GM21367 (cell line): ENCODE data around the gene HOMEZ.
"Not testable (repeated sequence)": the region's sequence is repeated elsewhere in the genome, so short reads cannot be mapped to it uniquely, and the experiment has no call there.

Source experiments
- ATAC-seq: cut with Tn5 transposase; IDR thresholded peaks from one replicate; pipeline ENCODE4 v1.9.1; 2021; ENCODE audit not compliant: unreplicated experiment

HOMEZ gene

DNA sequence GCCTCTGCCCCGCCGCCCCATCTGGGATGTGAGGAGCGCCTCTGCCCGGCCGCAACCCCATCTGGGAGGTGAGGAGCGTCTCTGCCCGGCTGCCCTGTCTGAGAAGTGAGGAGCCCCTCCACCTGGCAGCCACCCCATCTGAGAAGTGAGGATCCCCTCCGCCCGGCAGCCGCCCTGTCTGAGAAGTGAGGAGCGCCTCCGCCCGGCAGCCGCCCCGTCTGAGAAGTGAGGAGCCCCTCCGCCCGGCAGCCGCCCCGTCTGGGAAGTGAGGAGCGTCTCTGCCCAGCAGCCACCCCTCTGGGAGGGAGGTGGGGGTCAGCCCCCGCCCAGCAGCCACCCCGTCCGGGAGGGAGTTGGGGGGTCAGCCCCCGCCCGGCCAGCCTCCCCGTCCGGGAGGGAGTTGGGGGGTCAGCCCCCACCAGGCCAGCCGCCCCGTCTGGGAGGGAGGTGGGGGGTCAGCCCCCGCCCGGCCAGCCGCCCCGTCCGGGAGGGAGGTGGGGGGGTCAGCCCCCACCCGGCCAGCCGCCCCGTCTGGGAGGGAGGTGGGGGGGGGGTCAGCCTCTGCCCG lies 53.6 kb downstream of the HOMEZ start:
- ATAC-seq, result not testable (repeated sequence)

GRCh38 chr14:23228812-23229211 lies 57.1 kb downstream of the HOMEZ start:
- ATAC-seq, result no peak

DNA sequence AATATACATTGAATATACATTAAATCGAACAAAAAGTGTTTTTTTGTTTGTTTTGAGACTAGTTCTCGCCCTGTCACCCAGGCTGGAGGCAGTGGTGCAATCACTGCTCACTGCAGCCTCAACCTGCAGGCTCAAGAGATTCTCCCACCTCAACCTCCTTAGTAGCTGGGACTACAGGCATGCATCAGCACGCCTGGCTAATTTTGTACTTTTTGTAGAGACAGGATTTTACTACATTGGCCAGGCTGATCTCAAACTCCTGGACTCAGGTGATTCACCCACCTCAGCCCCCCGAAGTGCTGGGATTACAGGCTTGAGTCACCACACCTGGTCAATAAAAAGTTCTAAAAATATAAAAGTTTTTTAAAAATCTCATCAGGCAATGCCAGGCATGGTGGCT lies 58.4 kb downstream of the HOMEZ start:
- no peak for ATAC-seq

DNA sequence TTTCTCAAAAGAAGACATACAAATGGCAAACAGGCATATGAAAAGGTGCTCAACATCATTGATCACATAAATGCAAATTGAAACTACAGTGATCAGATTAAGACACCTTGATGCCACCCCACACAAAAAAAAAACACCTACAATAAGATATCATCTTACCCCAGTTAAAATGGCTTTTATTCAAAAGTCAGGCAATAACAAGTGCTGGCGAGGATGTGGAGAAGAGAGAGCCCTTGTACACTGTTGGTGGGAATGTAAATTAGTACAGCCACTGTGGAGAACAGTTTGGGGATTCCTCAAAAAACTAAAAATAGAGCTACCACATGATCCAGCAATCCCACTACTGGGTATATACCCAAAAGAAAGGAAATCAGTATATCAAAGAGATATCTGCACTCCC lies 61.0 kb downstream of the HOMEZ start:
- ATAC-seq, result not testable (repeated sequence)
